GM03348 (cell line): ENCODE measurements around the gene ZNF431.
A peak's percentile ranks its signal among the peaks of the same experiment; 100 is the strongest.
"Not testable (repeated sequence)": the region's sequence is repeated elsewhere in the genome, so short reads cannot be mapped to it uniquely, and the experiment has no call there.

Experiments
- DNase-seq: peaks from one replicate; pipeline ENCODE4 v3.0.0; 2012; ENCODE audit warnings: low spot score

ZNF431 gene

DNA sequence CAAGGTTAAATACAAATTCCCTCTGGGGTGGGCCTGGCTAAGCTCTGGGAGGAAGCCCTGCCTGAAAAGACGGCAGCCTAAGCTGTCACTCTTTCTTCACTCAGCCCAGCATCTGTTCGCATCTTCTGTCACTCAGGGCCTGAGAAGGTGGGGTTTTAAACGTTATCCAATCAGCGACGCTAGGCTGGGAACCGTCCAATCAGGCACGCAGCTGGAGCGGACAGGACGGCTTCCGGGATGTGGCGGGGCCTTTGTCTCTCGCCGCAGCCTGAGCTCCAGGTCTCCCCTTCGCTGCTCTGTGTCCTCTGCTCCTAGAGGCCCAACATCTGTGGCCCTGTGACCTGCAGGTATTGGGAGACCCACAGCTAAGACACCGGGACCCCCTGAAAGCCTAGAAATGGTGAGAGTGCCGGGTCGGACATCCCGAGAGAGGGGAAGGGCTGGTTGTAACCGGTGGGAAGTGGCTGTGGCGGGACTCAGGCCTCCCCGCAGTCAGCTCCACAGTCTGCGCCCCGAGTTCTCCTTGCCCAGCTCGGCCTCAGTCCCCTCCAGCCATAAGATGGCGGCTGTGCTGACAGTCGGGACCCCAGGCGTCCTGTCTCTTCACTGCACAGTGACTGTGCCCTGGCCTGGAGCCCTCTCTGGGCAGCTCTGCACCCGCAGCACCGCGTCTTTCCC lies at the start of gene ZNF431:
TSS of gene ZNF431 (plus strand) at position 254 of the 678 bp plus-strand sequence. CDS start at position 398, 144 bp downstream.
- DNase-seq, result peak; percentile 90

DNA sequence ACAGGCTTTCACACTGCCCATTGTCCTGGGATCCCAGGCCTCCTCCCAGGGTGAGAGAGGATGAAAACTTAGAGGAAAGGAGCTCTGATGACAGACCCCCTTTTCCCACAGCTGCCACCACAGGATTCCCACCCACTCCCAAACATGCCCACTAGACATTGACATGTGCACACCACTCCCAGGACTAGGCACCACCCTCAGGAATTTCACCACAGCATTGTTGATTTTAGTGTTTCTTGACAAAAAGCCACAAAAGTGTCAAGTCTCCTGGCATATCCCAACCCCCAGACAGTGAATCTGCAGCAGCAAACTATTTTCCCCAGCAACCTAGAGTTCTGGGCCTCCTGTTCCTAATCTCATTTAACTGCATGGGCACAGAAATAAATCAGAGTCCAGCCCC lies 49.7 kb upstream of the ZNF431 start:
- peak; percentile 39 for DNase-seq

DNA sequence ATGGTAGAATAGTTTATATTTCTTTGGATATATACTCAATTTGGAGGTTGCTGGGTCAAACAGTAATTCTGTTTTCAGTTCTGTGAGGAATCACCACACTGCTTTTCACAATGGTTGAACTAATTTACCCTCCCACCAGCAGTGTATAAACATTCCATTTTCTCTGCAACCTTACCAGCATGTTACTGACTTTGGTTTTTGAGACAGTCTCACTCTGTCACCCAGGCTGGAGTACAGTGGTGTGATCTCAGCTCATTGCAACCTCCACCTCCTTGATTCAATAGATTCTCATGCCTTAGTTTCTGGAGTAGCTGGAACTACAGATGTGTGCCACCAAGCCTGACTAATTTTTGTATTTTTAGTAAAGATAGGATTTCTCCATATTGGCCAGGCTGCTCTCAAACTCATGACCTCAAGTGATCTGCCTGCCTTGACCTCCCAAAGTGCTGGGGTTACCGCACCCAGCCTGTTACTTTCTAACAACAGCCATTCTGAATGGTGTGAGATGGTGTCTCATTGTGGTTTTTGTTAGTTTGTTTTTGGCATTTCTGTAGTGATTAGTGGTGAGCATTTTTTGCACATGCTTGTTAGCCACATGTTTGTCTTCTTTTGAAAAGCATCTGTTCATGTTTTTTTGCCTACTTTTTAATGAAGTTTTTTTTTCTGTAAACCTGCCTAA lies 47.4 kb upstream of the ZNF431 start:
- DNase-seq, result no peak

DNA sequence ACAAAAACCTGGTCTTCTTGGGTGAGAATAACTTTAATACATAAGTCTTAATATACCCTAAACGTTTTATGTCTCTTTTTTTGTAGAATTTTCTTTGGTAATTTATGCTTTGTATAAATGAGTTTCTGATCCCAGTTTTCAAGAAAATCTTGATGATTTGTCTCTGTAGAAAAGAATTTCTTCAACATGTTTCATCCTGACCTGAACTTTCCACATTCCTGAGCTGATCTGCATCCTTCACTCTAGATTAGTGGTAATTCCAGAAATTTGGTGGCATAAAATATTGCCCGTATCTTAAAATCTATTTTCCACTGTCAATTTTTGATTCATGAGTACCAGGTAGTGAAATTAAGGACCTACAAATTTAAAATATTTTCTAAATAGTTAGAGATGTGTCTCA lies 43.5 kb upstream of the ZNF431 start:
- no peak for DNase-seq

DNA sequence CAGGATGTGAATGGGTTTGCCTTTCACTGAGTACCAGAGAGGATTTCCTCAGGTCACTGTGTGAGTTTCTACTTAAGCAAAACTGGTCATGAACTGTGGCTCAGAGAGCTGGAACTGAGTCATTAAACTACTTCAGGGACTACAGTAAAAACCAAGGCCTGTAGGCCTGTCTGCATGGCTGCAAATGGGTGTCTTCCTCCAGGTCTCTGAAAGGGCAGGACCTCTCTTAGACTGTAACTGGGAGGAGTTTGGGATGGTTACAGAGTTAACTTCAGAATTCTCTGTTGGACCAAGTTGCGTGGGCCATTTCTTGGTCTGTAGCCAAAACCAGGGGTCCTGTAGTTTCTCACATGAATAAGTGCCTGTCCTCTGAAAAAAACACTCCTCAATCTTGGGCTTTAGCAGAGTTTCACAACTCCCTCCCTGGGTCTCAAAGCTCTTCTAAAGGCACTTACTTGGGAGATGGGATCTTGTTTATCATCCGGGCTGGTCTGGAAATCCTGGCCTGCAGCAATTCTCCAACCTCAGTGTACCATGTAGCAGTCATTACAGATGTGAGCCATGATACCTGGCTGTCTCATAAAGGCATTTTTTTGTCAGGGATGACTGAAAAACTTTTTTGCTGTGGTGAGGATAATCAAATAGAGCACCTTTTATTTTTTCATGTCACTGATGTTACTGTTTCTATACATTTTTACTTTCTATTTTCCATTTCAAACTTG lies 40.2 kb upstream of the ZNF431 start:
- DNase-seq, result no peak

DNA sequence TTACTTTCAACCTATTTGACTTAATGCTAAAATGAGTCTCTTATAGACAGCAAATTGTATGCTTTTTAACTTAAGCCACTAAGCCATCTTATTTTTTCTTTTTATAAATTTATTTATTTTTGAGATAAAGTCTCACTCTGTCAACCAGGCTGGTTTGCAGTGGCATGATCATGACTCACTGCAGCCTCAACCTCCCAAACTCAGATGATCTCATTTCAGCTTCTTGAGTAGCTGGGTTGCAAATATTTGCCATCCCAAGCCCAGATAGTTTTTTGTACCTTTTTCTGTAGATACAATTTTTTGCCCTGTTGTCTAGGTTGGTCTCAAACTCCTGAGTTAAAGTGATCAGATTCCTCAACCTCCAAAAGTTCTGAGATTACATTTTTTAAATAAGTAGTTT lies 32.7 kb upstream of the ZNF431 start:
- peak; percentile 5 for DNase-seq

DNA sequence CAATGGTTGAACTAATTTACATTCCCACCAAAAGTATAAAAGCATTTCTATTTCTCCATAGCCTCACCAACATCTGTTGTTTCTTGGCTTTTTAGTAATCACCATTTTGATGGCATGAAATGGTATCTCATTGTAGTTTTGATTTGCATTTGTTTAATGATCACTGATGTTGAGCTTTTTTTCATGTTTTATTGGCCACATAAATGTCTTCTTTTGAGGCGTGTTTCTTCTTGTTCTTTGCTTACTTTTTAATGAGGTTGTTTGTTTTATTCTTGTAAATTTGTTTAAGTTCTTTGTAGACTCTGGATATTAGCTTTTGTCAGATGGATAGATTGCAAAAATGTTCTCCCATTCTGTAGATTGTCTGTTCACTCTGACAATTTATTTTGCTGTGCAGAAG lies 31.7 kb upstream of the ZNF431 start:
- DNase-seq, result no peak

DNA sequence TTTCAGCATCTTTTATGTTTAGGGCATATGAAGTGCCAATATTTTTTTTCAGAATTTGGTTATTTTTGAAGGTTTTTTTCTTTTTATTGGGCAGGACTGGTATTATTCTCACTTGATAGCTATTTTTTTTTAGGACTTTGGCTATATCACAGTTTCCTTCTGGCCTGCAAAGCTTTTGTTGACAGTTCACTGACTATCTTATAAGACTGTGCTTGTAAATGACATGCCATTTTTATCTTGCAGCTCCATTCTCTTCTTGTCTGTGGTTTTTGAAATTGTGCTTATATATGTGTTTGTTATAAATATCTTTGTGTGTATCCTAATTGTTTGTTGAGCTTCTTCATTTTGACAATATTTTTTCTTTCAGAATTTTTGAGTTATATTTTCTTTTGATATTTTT lies 26.4 kb upstream of the ZNF431 start:
- DNase-seq, result no peak

DNA sequence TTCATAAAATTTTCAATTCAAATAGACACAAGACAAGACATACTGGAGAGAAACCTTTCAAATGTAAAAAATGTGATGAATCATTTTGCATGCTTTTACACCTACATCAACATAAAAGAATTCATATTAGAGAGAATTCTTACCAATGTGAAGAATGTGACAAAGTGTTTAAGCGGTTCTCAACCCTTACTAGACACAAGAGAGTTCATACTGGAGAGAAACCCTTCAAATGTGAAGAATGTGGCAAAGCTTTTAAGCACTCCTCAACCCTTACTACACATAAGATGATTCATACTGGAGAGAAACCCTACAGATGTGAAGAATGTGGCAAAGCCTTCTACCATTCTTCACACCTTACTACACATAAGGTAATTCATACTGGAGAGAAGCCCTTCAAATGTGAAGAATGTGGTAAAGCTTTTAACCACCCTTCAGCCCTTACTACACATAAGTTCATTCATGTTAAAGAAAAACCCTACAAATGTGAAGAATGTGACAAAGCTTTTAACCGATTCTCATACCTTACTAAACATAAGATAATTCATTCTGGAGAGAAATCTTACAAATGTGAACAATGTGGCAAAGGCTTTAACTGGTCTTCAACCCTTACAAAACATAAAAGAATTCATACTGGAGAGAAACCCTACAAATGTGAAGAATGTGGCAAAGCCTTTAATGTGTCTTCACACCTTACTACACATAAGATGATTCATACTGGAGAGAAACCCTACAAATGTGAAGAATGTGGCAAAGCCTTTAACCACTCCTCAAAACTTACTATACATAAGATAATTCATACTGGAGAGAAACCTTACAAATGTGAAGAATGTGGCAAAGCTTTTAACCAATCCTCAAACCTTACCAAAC lies 24.6 kb upstream of the ZNF431 start:
- no peak for DNase-seq

DNA sequence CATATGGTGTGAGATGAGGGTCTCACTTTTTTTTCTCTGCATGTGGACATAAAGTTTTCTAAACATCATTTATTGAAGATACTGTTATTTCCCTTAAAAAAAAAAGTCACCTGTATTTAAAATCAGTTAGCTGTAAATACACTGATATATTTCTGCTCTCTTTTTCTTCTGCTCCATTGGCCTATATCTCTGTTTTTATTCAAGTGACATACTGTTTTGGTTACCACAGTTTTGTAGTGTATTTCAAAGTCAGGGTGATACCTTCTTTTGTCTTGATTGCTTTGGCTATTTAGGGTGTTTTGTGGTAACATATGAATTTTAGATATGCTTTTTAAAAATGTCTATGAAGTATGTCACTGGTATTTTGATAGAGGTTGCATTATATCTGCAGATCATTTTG lies 15.8 kb upstream of the ZNF431 start:
- DNase-seq, result no peak

DNA sequence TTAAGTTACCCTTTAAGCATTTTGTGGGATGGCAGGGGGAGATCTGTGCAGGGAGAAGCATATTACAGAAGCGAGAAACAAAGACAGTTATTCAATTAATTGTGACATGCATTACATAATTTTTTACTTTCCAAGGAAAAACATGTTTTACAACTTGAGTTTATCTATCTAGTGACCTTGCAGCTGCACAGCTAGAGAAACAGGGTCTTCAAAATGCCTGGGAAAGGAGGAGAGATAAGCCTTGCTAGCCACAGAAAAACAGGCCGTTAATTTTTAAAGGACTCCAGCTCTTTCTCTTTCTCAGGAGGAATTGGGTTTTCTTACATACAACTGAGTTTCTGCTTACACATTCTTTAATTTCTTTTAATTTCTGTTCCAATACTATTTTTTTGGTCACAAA lies 14.8 kb upstream of the ZNF431 start:
- no peak for DNase-seq

DNA sequence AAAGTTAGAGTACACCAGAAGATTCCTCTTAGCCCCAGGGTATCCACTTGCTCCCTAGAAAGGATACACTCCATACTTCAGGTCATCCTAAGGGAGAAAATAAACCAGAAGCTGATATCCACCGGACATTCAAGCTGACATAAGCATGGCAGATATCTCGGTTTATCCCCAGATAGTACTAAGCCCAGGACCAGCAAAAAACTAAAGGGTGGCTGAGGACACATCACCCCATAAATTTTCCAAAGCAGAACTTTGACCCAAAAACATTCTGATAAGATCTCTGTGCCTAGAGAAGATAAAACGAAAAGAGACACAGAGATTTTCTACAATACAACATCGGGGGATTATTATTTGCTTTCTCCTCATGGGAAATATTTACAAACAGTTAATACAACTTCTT lies 13.9 kb upstream of the ZNF431 start:
- DNase-seq, result no peak

DNA sequence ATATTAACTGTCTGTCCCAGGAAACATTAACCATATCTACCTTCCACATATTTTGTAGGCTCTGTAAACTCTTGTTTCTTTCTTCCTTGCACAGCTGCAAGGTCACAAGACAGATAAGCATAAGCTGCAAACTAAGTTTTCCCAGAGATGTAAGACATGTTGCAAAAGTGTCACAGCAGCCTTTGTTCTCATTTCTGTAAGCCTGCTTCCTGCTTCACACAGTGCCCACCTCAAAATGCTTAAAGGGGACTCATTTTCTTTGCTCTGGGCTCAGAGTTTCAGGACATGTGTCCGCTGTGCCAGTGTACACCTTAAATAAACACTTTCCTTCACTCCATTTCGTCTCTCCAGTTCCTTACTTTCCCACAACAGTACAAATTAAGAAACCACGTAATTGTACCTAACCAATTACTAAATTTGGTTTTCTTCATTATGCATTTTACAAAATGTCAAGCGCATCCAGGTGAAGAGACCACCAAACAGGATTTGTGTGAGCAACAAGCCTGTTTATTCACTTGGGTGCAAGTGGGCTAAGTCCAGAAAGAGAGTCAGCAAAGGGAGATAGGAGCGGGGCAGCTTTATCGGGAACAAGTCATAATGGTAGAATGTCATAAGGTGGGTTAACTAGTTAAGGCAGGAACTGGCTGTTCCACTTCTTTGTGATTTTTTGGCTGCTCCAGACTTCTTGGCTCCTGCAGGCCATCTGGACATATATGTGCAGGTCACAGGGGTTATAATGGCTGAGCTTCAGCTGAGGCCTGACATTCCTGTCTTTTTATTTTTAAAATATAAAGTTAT lies 12.7 kb upstream of the ZNF431 start:
- no peak for DNase-seq

DNA sequence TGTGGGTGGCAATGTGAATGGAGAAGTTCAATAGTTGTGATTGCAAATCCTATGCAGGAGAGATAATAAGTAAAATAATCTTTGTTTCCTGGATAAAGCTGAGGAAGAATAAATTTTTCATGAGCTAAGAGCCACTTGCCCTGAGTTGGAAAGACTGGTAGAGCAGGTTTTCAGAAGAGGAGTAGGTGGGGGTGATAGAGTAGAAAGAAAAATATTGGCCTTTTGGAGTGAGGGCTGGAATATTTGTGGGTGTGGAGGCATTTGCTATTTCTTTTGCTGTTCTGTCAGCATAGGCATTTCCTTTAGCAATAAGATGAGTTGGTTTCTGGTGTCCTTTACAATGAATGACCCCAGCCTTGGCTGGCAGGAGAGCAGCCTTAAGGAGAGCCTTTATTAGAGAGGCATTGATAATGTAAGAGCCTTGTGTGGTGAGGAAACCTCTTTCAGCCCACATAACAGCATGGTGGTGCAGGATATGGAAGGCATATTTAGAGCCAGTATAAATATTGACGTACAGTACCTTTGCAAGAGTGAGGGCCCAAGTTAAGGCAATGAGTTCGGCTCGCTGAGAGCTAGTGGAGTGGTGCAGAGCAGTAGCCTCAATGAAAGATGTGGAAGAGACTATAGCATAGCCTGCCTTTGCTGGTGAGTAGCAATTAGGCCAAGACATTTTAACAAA lies 11.6 kb upstream of the ZNF431 start:
- no peak for DNase-seq

DNA sequence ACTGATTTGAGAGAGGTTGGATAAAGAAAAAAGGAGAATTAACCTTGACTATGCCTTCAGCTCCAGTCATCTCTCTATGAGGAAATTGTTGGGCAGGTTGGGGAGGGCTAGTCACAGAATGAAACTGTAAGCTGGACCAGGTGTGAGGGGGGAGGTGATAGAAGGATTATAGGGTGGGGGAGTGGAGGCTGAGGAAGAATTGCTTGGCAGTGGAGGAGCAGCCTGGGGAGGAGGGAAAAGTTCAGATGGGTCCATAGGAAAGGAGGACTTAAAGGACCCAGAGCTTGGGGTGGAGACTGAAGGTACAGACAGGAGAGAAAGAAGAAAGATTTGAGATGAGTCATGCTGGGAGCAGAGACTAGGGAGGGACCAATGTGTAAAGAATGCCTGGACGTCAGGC lies 8.2 kb upstream of the ZNF431 start:
- no peak for DNase-seq

DNA sequence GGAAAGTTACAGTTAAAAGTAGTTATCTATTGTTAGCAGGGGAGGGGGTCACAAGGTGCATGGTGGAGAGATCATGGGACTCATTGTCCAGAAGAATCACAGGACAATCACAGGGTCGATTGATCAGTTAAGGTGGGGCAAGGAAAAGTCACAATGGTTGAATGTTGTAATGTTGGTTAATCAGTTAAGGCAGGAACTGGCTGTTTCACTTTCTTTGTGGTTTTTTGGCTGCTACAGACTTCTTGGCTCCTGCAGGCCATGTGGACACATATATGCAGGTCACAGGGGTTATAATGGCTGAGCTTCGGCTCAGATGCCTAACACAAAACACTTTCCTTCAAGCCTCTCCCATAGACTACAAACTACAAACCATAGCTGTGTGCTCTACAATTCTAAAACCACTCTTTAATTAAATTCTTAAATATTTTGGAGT lies 6.9 kb upstream of the ZNF431 start:
- DNase-seq, result no peak

DNA sequence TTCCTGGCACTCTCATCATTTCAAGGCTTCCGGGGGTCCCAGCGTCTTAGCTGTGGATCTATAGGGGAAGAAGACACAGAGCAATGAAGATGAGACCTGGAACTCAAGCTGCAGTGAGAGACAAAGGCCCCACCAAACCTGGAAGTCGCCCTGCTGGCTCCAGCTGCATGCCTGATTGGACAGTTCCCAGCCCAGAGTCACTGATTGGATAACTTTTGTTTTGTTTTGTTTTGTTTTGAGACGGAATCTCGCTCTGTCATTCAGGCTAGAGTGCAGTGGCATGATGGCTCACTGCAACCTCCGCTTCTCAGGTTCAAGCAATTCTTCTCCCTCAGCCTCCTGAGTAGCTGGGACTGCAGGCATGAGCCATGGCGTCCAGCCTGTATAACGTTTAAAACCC lies 6.4 kb upstream of the ZNF431 start:
- DNase-seq, result no peak

DNA sequence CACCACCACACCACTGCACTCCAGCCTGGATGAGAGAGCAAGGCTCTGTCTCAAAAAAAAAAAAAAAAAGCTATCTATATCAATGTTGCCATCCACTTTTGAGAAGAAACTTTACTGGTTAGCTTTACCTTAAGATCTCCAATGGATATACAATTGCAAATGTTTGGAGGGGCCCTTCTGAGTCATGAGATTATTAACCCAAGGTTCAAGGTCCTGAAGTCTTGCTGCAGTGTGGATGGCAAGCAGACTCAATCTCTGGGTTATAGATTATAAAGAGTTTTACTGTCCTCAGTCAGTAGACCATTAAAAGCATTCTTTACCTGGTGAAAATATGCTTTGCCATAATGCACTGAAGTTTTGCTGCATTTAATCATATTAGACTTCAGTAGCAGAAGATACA lies 3.7 kb upstream of the ZNF431 start:
- DNase-seq, result no peak

DNA sequence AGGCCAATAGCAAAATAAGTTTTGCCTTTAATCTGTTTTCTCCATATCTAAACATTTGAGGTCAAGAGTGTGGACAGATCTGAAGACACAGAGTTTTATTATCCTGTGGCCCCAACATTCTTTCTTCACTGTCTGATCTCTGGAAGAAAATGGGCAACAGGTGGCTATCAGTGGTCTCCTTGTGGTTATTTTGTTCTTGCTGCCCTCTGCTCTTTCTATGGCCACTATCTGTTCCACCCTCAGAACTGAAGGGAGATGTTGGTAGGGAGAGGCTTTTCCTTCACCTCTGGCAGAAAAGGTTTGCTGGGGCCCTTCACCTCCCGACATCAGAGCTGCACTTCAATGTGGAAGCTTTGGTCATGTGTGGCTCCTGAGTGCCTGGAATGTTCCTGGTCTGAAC lies 834 bp upstream of the ZNF431 start:
- DNase-seq, result not testable (repeated sequence)

DNA sequence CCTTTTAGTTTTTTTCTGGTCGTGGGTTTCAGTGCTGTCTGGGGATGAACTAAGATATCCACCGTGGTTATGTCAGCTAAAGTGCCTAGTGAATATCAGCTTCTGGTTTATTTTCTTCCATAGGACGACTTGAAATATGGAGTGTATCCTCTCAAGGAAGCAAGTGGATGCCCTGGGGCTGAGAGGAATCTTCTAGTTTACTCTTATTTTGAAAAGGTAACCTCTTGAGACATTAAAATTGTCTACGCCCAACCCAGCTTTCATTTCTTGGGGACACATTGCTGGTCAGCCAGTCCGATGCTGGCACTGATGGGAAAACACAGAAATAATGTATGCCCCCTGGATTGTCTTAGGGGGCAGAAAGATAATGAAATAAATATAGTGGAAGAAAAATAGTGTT lies 1.6 kb downstream of the ZNF431 start:
- DNase-seq, result no peak

DNA sequence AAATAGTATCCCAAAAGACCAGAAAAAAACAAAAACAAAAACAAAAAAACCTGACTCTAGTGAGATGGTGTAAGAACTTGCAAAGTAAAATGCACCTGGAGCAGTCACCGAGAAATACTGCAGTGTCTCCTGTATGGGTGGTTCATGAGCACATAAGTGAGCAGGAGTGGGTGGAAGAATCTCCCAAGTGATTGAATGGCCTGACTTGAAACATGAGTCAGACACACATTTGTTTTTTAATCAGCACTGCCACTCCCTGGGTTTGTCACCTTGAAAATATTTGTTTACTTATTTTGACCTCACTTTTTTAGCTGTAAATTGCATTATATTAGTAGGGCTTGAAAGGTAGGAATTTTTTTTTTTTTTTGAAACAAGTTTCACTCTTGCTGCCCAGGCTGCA lies 2.0 kb downstream of the ZNF431 start:
- DNase-seq, result no peak
